M059J (cell line): ENCODE data around the gene MARVELD3. TPM values are rescaled to one million over a fixed set of nuclear protein-coding genes. Genes with fewer than 3 reads are reported as not detected.
"Not testable (repeated sequence)": the region's sequence is repeated elsewhere in the genome, so short reads cannot be mapped to it uniquely, and the experiment has no call there.

Source experiments
- DNase-seq: peaks from one replicate; pipeline ENCODE4 v3.0.0-alpha.2; 2012; ENCODE audit warnings: low read depth
- total RNA-seq: library from RNA; depleted of rRNA; stranded (reverse); fragments of >200 nt; shearing (Covaris generic); gene quantifications from 2 replicates; pipeline ENCODE4 v1.2.3, GENCODE V29; 2014; rRNA removed

Gene MARVELD3
- not detected in 2 replicates for total RNA-seq

GRCh38 chr16:71626018-71626857 is at the start of gene MARVELD3:
Gene MARVELD3, plus strand, starts transcription at chr16:71626184. Its CDS starts 46 bp downstream, at chr16:71626230.
- no peak for DNase-seq

GRCh38 chr16:71576971-71577370 is 49.0 kb upstream of the MARVELD3 start, which contains the start of gene TAT:
Gene TAT, minus strand, starts transcription at chr16:71577092. Its CDS starts 677 bp downstream, at chr16:71576415.
- DNase-seq: no peak

GRCh38 chr16:71582553-71582848 is 43.5 kb upstream of the MARVELD3 start:
- not testable (repeated sequence) for DNase-seq

GRCh38 chr16:71584543-71585317 is 41.3 kb upstream of the MARVELD3 start:
- DNase-seq: no peak

- DNase-seq: no peak
These were observed 40.7 kb upstream of the MARVELD3 start for GRCh38 chr16:71585318-71585703.

GRCh38 chr16:71589334-71589733 is 36.6 kb upstream of the MARVELD3 start:
- DNase-seq: not testable (repeated sequence)

GRCh38 chr16:71590071-71590470 is 35.9 kb upstream of the MARVELD3 start:
- DNase-seq: not testable (repeated sequence)

GRCh38 chr16:71590584-71590983 is 35.4 kb upstream of the MARVELD3 start:
- DNase-seq: no peak

- DNase-seq: no peak
These were observed 34.1 kb upstream of the MARVELD3 start for GRCh38 chr16:71591917-71592316.

GRCh38 chr16:71593048-71593999 is 32.7 kb upstream of the MARVELD3 start:
- DNase-seq: no peak

- no peak for DNase-seq
These were observed 31.9 kb upstream of the MARVELD3 start for GRCh38 chr16:71594000-71594646.

- not testable (repeated sequence) for DNase-seq
These were observed 30.6 kb upstream of the MARVELD3 start for GRCh38 chr16:71595340-71595826.

- not testable (repeated sequence) for DNase-seq
These were observed 27.6 kb upstream of the MARVELD3 start for GRCh38 chr16:71598426-71598825.

- no peak for DNase-seq
These were observed 25.2 kb upstream of the MARVELD3 start for GRCh38 chr16:71600822-71601221.

GRCh38 chr16:71609066-71609465 is 16.9 kb upstream of the MARVELD3 start:
- DNase-seq: no peak

- DNase-seq: no peak
These were observed 15.5 kb upstream of the MARVELD3 start for GRCh38 chr16:71610447-71610846.

- DNase-seq: peak; percentile 50
These were observed 14.8 kb upstream of the MARVELD3 start for GRCh38 chr16:71610936-71611871.

- not testable (repeated sequence) for DNase-seq
These were observed 11.0 kb upstream of the MARVELD3 start for GRCh38 chr16:71614956-71615355.

GRCh38 chr16:71618429-71618828 is 7.6 kb upstream of the MARVELD3 start:
- no peak for DNase-seq

GRCh38 chr16:71622088-71622487 is 3.9 kb upstream of the MARVELD3 start:
- no peak for DNase-seq
